ENCODE data around the gene AGTRAP. TPM values are rescaled to one million over a fixed set of nuclear protein-coding genes. Genes with fewer than 3 reads are reported as not detected.
A peak's percentile ranks its signal among the peaks of the same experiment; 100 is the strongest.

The AGTRAP gene
- total and polyA plus RNA-seq, 4 donors: 37.0 to 266 (median 83.3) TPM

DNA sequence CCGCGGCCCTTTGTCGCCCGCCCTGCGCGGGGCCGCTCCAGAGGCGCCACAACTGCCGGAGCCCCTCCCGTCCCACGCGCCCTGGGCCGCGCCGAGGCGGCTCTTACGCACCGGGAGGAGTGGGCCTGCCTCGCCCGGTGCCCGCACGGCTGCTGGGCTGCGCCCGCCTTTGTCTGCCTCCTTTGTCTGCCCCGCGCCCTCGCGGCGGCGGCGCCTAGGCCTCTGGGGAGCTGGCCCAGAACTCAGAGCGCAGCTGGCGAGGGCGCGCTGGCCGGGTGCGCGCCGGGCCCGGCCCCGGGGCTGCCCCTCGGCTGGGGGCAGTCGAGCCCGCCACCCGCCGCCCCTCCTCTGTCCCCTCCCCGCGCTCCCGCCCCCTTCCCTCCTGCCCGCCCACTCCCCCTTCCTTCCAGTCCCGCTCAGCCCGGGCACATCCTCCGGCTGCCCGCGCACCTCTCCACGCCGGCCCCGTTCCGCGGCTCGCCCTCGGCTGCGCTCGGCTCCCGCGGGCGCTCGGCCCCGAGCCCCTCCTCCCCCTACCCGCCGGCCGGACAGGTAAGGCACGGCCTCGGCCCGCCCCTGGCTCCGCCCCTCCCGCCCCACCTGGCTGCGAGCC, 44.5 kb upstream of the AGTRAP start, which contains the start of gene DRAXIN:
Gene DRAXIN, plus strand, starts transcription at position 409 of the 613 bp plus-strand sequence. CDS start 14,549 bp downstream, outside the sequence.
- no peaks in the 10 kb centered on the region for H3K36me3 ChIP-seq (ENCODE audit: control insufficient read depth in 4 of 4, insufficient read depth in 4 of 4, low read length in 4 of 4)
- H3K4me1 ChIP-seq (ENCODE audit: control insufficient read depth in 5 of 5, insufficient read depth in 5 of 5, low read length in 5 of 5): peaks cover 0 to 12% (median 7%) of the 10 kb centered on the region in 5 donors
- no peak within 1 kb of the TSS for H3K27ac ChIP-seq (ENCODE audit: low read depth in 1 of 2, low read length in 1 of 2)
- peaks cover 8 to 19% (median 13%) of the 10 kb centered on the region in 3 donors for H3K27me3 ChIP-seq (ENCODE audit: control insufficient read depth in 3 of 3, insufficient read depth in 3 of 3, low read length in 2 of 3)
- H3K4me3 ChIP-seq: no peak within 1 kb of the TSS
- TF ChIP-seq, protein P1, sequence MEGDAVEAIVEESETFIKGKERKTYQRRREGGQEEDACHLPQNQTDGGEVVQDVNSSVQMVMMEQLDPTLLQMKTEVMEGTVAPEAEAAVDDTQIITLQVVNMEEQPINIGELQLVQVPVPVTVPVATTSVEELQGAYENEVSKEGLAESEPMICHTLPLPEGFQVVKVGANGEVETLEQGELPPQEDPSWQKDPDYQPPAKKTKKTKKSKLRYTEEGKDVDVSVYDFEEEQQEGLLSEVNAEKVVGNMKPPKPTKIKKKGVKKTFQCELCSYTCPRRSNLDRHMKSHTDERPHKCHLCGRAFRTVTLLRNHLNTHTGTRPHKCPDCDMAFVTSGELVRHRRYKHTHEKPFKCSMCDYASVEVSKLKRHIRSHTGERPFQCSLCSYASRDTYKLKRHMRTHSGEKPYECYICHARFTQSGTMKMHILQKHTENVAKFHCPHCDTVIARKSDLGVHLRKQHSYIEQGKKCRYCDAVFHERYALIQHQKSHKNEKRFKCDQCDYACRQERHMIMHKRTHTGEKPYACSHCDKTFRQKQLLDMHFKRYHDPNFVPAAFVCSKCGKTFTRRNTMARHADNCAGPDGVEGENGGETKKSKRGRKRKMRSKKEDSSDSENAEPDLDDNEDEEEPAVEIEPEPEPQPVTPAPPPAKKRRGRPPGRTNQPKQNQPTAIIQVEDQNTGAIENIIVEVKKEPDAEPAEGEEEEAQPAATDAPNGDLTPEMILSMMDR (IDR thresholded peaks at IDR 0.05; ENCODE audit: control extremely low read depth, extremely low read depth): no peak
- peaks cover 0 to 1% (median 0%) of the 10 kb centered on the region in 4 donors for H3K9me3 ChIP-seq (ENCODE audit: control insufficient read depth in 4 of 4, insufficient read depth in 3 of 4, low read length in 3 of 4)
- 1% methylated on average over 40 to 76 of the region's 78 CpGs for WGBS, 2 donors
- peak; percentile 80 to 88 (median 86) for DNase-seq
- ATAC-seq (ENCODE audit: insufficient read depth, low FRiP score): peak; percentile 7
- peak within 1 kb of the TSS in 1 of 2 donors; percentile 61 for H3K9ac ChIP-seq (ENCODE audit: insufficient read depth in 1 of 2, low read length in 2 of 2)

GRCh38 chr1:11691928-11692711, 43.8 kb upstream of the AGTRAP start:
- peak in 1 of 3 donors; percentile 15 for DNase-seq
- Histone ChIP-seq H3K27me3 (ENCODE audit: control insufficient read depth in 3 of 3, insufficient read depth in 3 of 3, low read length in 2 of 3) (peaks cover 8 to 19% (median 13%) of the 10 kb centered on the region in 3 donors), H3K4me1 (ENCODE audit: control insufficient read depth in 5 of 5, insufficient read depth in 5 of 5, low read length in 5 of 5) (peaks cover 0 to 12% (median 7%) of the 10 kb centered on the region in 5 donors), H3K36me3 (ENCODE audit: control insufficient read depth in 4 of 4, insufficient read depth in 4 of 4, low read length in 4 of 4) (no peaks in the 10 kb centered on the region), H3K4me3 (no peak overlapping the region), H3K9ac (ENCODE audit: insufficient read depth in 1 of 2, low read length in 2 of 2) (no peak overlapping the region), H3K9me3 (ENCODE audit: control insufficient read depth in 4 of 4, insufficient read depth in 3 of 4, low read length in 3 of 4) (peaks cover 0 to 1% (median 0%) of the 10 kb centered on the region in 4 donors), H3K27ac (ENCODE audit: low read depth in 1 of 2, low read length in 1 of 2) (no peak overlapping the region)
- TF ChIP-seq, protein P1 (IDR thresholded peaks at IDR 0.05; ENCODE audit: control extremely low read depth, extremely low read depth): no peak
- ATAC-seq (ENCODE audit: insufficient read depth, low FRiP score): no peak
- WGBS, 2 donors: 7 to 10% methylated on average over 60 to 64 of the region's 64 CpGs

DNA sequence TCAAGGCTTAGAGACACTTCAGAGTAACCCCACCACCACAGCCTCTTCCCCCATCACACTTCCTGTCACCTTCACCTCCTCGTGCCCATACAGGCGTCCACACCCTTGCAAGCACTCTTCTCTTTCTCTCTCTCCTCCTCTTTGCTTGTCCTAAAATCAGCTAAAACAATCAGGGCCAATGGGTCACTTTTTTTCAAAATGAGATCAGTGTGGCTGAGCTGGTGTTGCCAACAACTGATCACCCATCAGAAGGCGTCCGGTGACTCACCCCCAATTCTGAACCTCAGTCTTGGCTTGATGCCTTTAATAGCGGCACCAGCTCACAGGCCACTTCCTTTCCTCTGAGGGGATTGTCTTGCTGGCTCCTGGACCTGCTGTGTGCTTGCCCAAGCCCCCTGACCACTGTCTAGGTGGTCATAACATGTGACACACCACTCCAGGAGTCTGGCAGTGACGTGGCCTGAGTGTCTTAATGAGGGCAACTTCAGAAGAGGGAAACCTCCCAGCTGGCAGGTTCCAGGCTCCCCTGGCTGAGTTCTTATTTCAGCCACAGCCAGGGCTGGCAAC, 42.8 kb upstream of the AGTRAP start:
- peaks cover 0 to 12% (median 7%) of the 10 kb centered on the region in 5 donors for H3K4me1 ChIP-seq (ENCODE audit: control insufficient read depth in 5 of 5, insufficient read depth in 5 of 5, low read length in 5 of 5)
- H3K9me3 ChIP-seq (ENCODE audit: control insufficient read depth in 4 of 4, insufficient read depth in 3 of 4, low read length in 3 of 4): peaks cover 0 to 1% (median 0%) of the 10 kb centered on the region in 4 donors
- WGBS, 2 donors: 3 to 14% methylated on average over 6 of the region's 6 CpGs
- TF ChIP-seq, protein P1 (IDR thresholded peaks at IDR 0.05; ENCODE audit: control extremely low read depth, extremely low read depth): no peak
- H3K36me3 ChIP-seq (ENCODE audit: control insufficient read depth in 4 of 4, insufficient read depth in 4 of 4, low read length in 4 of 4): no peaks in the 10 kb centered on the region
- peak; percentile 73 for ATAC-seq (ENCODE audit: insufficient read depth, low FRiP score)
- no peak overlapping the region for H3K27ac ChIP-seq (ENCODE audit: low read depth in 1 of 2, low read length in 1 of 2)
- H3K9ac ChIP-seq (ENCODE audit: insufficient read depth in 1 of 2, low read length in 2 of 2): no peak overlapping the region
- peak in 2 of 3 donors; percentile 27 to 46 for DNase-seq
- H3K4me3 ChIP-seq: no peak overlapping the region
- H3K27me3 ChIP-seq (ENCODE audit: control insufficient read depth in 3 of 3, insufficient read depth in 3 of 3, low read length in 2 of 3): peaks cover 8 to 19% (median 13%) of the 10 kb centered on the region in 3 donors

All from lung (tissue), 12 donors.